ENCODE results near the gene ASTL.

The ASTL gene

GRCh38 chr2:96103761-96104486 lies 34.4 kb downstream of the ASTL start:
- H3K4me3 ChIP-seq (ENCODE audit: low read depth, low read length): no peak overlapping the region
- no peak for DNase-seq (ENCODE audit: low read depth)
- TF ChIP-seq POLR2A (IDR thresholded peaks at IDR 0.05; ENCODE audit: extremely low read depth, insufficient read length) (no peak), CTCF (IDR thresholded peaks at IDR 0.05; ENCODE audit: low read depth, low read length) (no peak), MYC (IDR thresholded peaks at IDR 0.05; ENCODE audit: low read depth, low read length) (no peak), MAX (IDR thresholded peaks at IDR 0.05; ENCODE audit: low read depth, low read length) (no peak)

GRCh38 chr2:96103187-96103601 lies 35.1 kb downstream of the ASTL start:
- DNase-seq (ENCODE audit: low read depth): no peak
- TF ChIP-seq CTCF (IDR thresholded peaks at IDR 0.05; ENCODE audit: low read depth, low read length) (no peak), MYC (IDR thresholded peaks at IDR 0.05; ENCODE audit: low read depth, low read length) (no peak), POLR2A (IDR thresholded peaks at IDR 0.05; ENCODE audit: extremely low read depth, insufficient read length) (no peak), MAX (IDR thresholded peaks at IDR 0.05; ENCODE audit: low read depth, low read length) (no peak)
- no peak overlapping the region for H3K4me3 ChIP-seq (ENCODE audit: low read depth, low read length)

GRCh38 chr2:96102596-96103186 lies 35.6 kb downstream of the ASTL start:
- no peak overlapping the region for H3K4me3 ChIP-seq (ENCODE audit: low read depth, low read length)

GRCh38 chr2:96100893-96101304 lies 37.4 kb downstream of the ASTL start:
- DNase-seq (ENCODE audit: low read depth): no peak
- no peak for TF ChIP-seq MAX (IDR thresholded peaks at IDR 0.05; ENCODE audit: low read depth, low read length)
- TF ChIP-seq MYC (IDR thresholded peaks at IDR 0.05; ENCODE audit: low read depth, low read length): no peak
- TF ChIP-seq POLR2A (IDR thresholded peaks at IDR 0.05; ENCODE audit: extremely low read depth, insufficient read length): no peak
- no peak for TF ChIP-seq CTCF (IDR thresholded peaks at IDR 0.05; ENCODE audit: low read depth, low read length)
- H3K4me3 ChIP-seq (ENCODE audit: low read depth, low read length): no peak overlapping the region

More at GRCh38 chr2:96102596-96103186, 35.6 kb downstream of the ASTL start:
- TF ChIP-seq MAX (IDR thresholded peaks at IDR 0.05; ENCODE audit: low read depth, low read length) (no peak), MYC (IDR thresholded peaks at IDR 0.05; ENCODE audit: low read depth, low read length) (no peak), CTCF (IDR thresholded peaks at IDR 0.05; ENCODE audit: low read depth, low read length) (no peak), POLR2A (IDR thresholded peaks at IDR 0.05; ENCODE audit: extremely low read depth, insufficient read length) (no peak)
- DNase-seq (ENCODE audit: low read depth): no peak

- no peak for DNase-seq (ENCODE audit: low read depth)
- no peak overlapping the region for H3K4me3 ChIP-seq (ENCODE audit: low read depth, low read length)
- TF ChIP-seq CTCF (IDR thresholded peaks at IDR 0.05; ENCODE audit: low read depth, low read length): no peak
- TF ChIP-seq POLR2A (IDR thresholded peaks at IDR 0.05; ENCODE audit: extremely low read depth, insufficient read length): no peak
- no peak for TF ChIP-seq MYC (IDR thresholded peaks at IDR 0.05; ENCODE audit: low read depth, low read length)
- TF ChIP-seq MAX (IDR thresholded peaks at IDR 0.05; ENCODE audit: low read depth, low read length): no peak
Observed at GRCh38 chr2:96099861-96100798, 38.2 kb downstream of the ASTL start.

Measured in NB4 (cell line).